Measurements from ENCODE around the gene PI4KA. TPM values are rescaled to one million over a fixed set of nuclear protein-coding genes. Genes with fewer than 3 reads are reported as not detected.

PI4KA gene
- total RNA-seq, 1 experiment from 2014 or later: 65.8 TPM

GRCh38 chr22:20658433-20659222 is 200.0 kb downstream of the PI4KA start:
- H3K27me3 Mint-ChIP-seq (ENCODE audit: low read depth): peaks cover 25% of the 10 kb centered on the region
- no peak overlapping the region for H3K4me3 Mint-ChIP-seq
- no peak overlapping the region for H2BK120ac ChIP-seq (ENCODE audit: low read depth, low read length, poor library complexity, severe bottlenecking)
- H3K27ac ChIP-seq (ENCODE audit: insufficient read length, low read depth, low read length): no peak overlapping the region
- no peak overlapping the region for H4K91ac ChIP-seq (ENCODE audit: insufficient read length, low read depth, low read length)
- no peak overlapping the region for H2BK12ac ChIP-seq (ENCODE audit: insufficient read length, low read depth, low read length)
- H3K4ac ChIP-seq (ENCODE audit: low read depth, low read length): no peak overlapping the region
- H2BK15ac ChIP-seq (ENCODE audit: low read depth, low read length): no peak overlapping the region
- no peak overlapping the region for H3K18ac ChIP-seq (ENCODE audit: insufficient read length, low read depth, low read length)
- no peak overlapping the region for H3K9ac ChIP-seq (ENCODE audit: extremely low read depth, insufficient read length, low read length)
- H4K5ac ChIP-seq (ENCODE audit: insufficient read length, low read depth, low read length): no peak overlapping the region
- H3K9me3 Mint-ChIP-seq: no peaks in the 10 kb centered on the region
- no peak overlapping the region for H3K4me2 ChIP-seq (ENCODE audit: insufficient read depth, insufficient read length, low read length)
- no peaks in the 10 kb centered on the region for H3K9me3 ChIP-seq (ENCODE audit: control insufficient read depth, low read depth, low read length)
- no peaks in the 10 kb centered on the region for H3K27me3 ChIP-seq (ENCODE audit: insufficient read depth, low read length)
- H3K23me2 ChIP-seq (ENCODE audit: insufficient read length, low read depth, low read length, poor library complexity, severe bottlenecking): no peaks in the 10 kb centered on the region
- no peak overlapping the region for H2BK5ac ChIP-seq (ENCODE audit: insufficient read length, low read length)
- H4K20me1 ChIP-seq (ENCODE audit: control insufficient read depth, insufficient read depth, insufficient read length): no peaks in the 10 kb centered on the region
- no peak overlapping the region for H3K14ac ChIP-seq (ENCODE audit: insufficient read depth, low read length)
- H4K8ac ChIP-seq (replicated peaks; ENCODE audit: insufficient read length, low read depth, low read length): no peak overlapping the region
- 92% methylated on average over 7 of the region's 11 CpGs for WGBS (ENCODE audit: extremely low coverage, insufficient read length, low lambda C conversion rate)
- H2AFZ ChIP-seq (ENCODE audit: low read length): no peak overlapping the region
- H3K4me1 Mint-ChIP-seq: no peaks in the 10 kb centered on the region
- no peaks in the 10 kb centered on the region for H3K4me1 ChIP-seq (ENCODE audit: insufficient read depth, low read length)
- TF ChIP-seq CTCF (conservative IDR thresholded peaks at IDR 0.05): no peak
- H3K79me2 ChIP-seq (ENCODE audit: insufficient read depth, low read length): no peaks in the 10 kb centered on the region
- H3K79me1 ChIP-seq (ENCODE audit: insufficient read depth, low read depth, low read length, poor library complexity, severe bottlenecking): no peaks in the 10 kb centered on the region
- H3T11ph ChIP-seq (ENCODE audit: low read length): no peak overlapping the region
- H3K23ac ChIP-seq (ENCODE audit: insufficient read length, low read depth, low read length): no peak overlapping the region
- H3K36me3 Mint-ChIP-seq (ENCODE audit: insufficient read depth in 1 of 3, low read depth in 3 of 3): no peaks in the 10 kb centered on the region
- H3K27ac Mint-ChIP-seq: no peak overlapping the region
- H2BK20ac ChIP-seq (ENCODE audit: low read depth, low read length, poor library complexity, severe bottlenecking): no peak overlapping the region
- H3K56ac ChIP-seq (ENCODE audit: insufficient read length, low read depth, low read length): no peak overlapping the region
- no peak for DNase-seq
- H2AK5ac ChIP-seq (ENCODE audit: insufficient read length, low read length): no peak overlapping the region
